Peyer's patch (tissue), 4 donors: Measurements from ENCODE around the gene SETD6.

ENCODE experiments used
- CTCF ChIP-seq, 6 experiments: fragments of 450-650 bp in 4 of 6; fragments of 200-600 bp in 2 of 6; sonication (generic) in 1 of 6; IDR thresholded peaks; one replicate each; pipeline ENCODE4 v1.5.1; 2017 to 2019; ENCODE audit warnings: antibody characterized with exemption in 6 of 6, mild to moderate bottlenecking in 3 of 6, moderate library complexity in 1 of 6
- POLR2A ChIP-seq, 2 donors: fragments of 450-650 bp; IDR thresholded peaks; one replicate each; pipeline ENCODE4 v1.5.1; 2017; ENCODE audit warnings: antibody characterized with exemption in 2 of 2, mild to moderate bottlenecking in 2 of 2, moderate library complexity in 2 of 2

- TF ChIP-seq POLR2A (IDR thresholded peaks at IDR 0.05) (no peak), CTCF (IDR thresholded peaks at IDR 0.05) (no peak)
These were observed 802 bp downstream of the SETD6 start for GRCh38 chr16:58515871-58516767.
